Osteocyte (in vitro differentiated cells): ENCODE measurements around the gene NUCB1. TPM values are rescaled to one million over a fixed set of nuclear protein-coding genes. Genes with fewer than 3 reads are reported as not detected.
"Not testable (repeated sequence)": the region's sequence is repeated elsewhere in the genome, so short reads cannot be mapped to it uniquely, and the experiment has no call there.

Experiments
- DNase-seq: peaks from one replicate; pipeline ENCODE4 v3.0.0; 2021; ENCODE audit warnings: mixed read lengths; ENCODE audit not compliant: unreplicated experiment; ENCODE audit errors: extremely low spot score
- H3K27ac Mint-ChIP-seq: one replicate; pipeline ENCODE4 v1.8.0; 2021; ENCODE audit warnings: mild to moderate bottlenecking, mixed read lengths; ENCODE audit not compliant: unreplicated experiment
- H3K27me3 Mint-ChIP-seq: one replicate; pipeline ENCODE4 v1.8.0; 2021; ENCODE audit warnings: mixed read lengths; ENCODE audit not compliant: unreplicated experiment
- H3K36me3 Mint-ChIP-seq: one replicate; pipeline ENCODE4 v1.8.0; 2021; ENCODE audit warnings: mixed read lengths; ENCODE audit not compliant: unreplicated experiment
- H3K4me1 Mint-ChIP-seq: one replicate; pipeline ENCODE4 v1.8.0; 2021; ENCODE audit warnings: mixed read lengths; ENCODE audit not compliant: unreplicated experiment
- H3K4me3 Mint-ChIP-seq: one replicate; pipeline ENCODE4 v1.8.0; 2021; ENCODE audit warnings: mild to moderate bottlenecking, moderate library complexity, mixed read lengths; ENCODE audit not compliant: unreplicated experiment
- H3K9me3 Mint-ChIP-seq: one replicate; pipeline ENCODE4 v1.8.0; 2021; ENCODE audit warnings: mixed read lengths; ENCODE audit not compliant: unreplicated experiment
- CTCF ChIP-seq: fragments of 200-600 bp; sonication (generic); IDR thresholded peaks from 2 replicates; pipeline ENCODE4 v1.5.0; 2021; ENCODE audit warnings: antibody characterized with exemption, mild to moderate bottlenecking, moderate library complexity
- total RNA-seq: library from RNA; stranded (reverse); gene quantifications from 2 replicates; pipeline ENCODE4 v1.2.1, GENCODE V29; 2021

The NUCB1 gene
- total RNA-seq, 1 donor from 2014 or later: 260 TPM

DNA sequence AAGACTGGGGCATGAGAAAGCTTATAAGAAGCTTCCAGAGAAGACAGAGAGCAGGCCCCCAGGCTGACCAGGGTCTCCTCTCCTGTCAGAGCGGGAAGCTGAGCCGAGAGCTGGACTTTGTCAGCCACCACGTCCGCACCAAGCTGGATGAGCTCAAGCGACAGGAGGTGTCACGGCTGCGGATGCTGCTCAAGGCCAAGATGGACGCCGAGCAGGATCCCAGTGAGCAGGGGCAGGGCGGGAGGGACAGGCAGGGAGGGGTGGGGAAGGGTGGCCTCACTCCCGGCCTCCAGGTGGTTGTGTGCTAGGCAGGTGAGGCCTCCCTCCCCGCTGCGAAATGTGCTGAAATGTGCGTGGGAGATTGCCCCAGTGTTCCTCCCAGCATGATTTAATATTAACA, 5.6 kb downstream of the NUCB1 start:
- H3K27ac Mint-ChIP-seq: no peak overlapping the region
- H3K27me3 Mint-ChIP-seq: no peaks in the 10 kb centered on the region
- no peaks in the 10 kb centered on the region for H3K9me3 Mint-ChIP-seq
- H3K4me3 Mint-ChIP-seq: no peak overlapping the region
- peaks cover 24% of the 10 kb centered on the region for H3K36me3 Mint-ChIP-seq
- no peak for TF ChIP-seq CTCF
- no peak for DNase-seq
- H3K4me1 Mint-ChIP-seq: peaks cover 14% of the 10 kb centered on the region

- H3K36me3 Mint-ChIP-seq: peaks cover 29% of the 10 kb centered on the region
- no peak for DNase-seq
- no peak for TF ChIP-seq CTCF
- peaks cover 10% of the 10 kb centered on the region for H3K4me1 Mint-ChIP-seq
- H3K4me3 Mint-ChIP-seq: no peak overlapping the region
- H3K27ac Mint-ChIP-seq: no peak overlapping the region
- H3K27me3 Mint-ChIP-seq: no peaks in the 10 kb centered on the region
- no peaks in the 10 kb centered on the region for H3K9me3 Mint-ChIP-seq
Measured at GRCh38 chr19:48906324-48906723, 6.2 kb downstream of the NUCB1 start.

GRCh38 chr19:48907671-48908070, 7.6 kb downstream of the NUCB1 start:
- no peaks in the 10 kb centered on the region for H3K4me1 Mint-ChIP-seq
- H3K4me3 Mint-ChIP-seq: no peak overlapping the region
- TF ChIP-seq CTCF: no peak
- DNase-seq: no peak
- H3K27ac Mint-ChIP-seq: no peak overlapping the region
- H3K36me3 Mint-ChIP-seq: peaks cover 32% of the 10 kb centered on the region
- H3K27me3 Mint-ChIP-seq: no peaks in the 10 kb centered on the region
- H3K9me3 Mint-ChIP-seq: no peaks in the 10 kb centered on the region

GRCh38 chr19:48909424-48910077, 9.4 kb downstream of the NUCB1 start:
- not testable (repeated sequence) for DNase-seq, H3K4me3 Mint-ChIP-seq, H3K27me3 Mint-ChIP-seq, H3K4me1 Mint-ChIP-seq, H3K27ac Mint-ChIP-seq, H3K9me3 Mint-ChIP-seq
- peaks cover 43% of the 10 kb centered on the region for H3K36me3 Mint-ChIP-seq

GRCh38 chr19:48910803-48911202, 10.7 kb downstream of the NUCB1 start:
- no peaks in the 10 kb centered on the region for H3K4me1 Mint-ChIP-seq
- no peaks in the 10 kb centered on the region for H3K9me3 Mint-ChIP-seq
- H3K36me3 Mint-ChIP-seq: peaks cover 41% of the 10 kb centered on the region
- DNase-seq: no peak
- H3K27ac Mint-ChIP-seq: no peak overlapping the region
- no peaks in the 10 kb centered on the region for H3K27me3 Mint-ChIP-seq
- TF ChIP-seq CTCF: no peak
- H3K4me3 Mint-ChIP-seq: no peak overlapping the region
